GM12878 (cell line): Measurements from ENCODE around the gene ADAMTS18. TPM values are rescaled to one million over a fixed set of nuclear protein-coding genes. Genes with fewer than 3 reads are reported as not detected.

Source experiments
- ATAC-seq: fragments of 200-7000 bp; cut with Tn5 transposase; 3 replicates; pipeline ENCODE4 v1.9.1; 2020; ENCODE audit warnings: mild to moderate bottlenecking, moderate library complexity
- BruUV-seq: library from RNA; stranded (reverse); fragments of 400-500 nt; replicated peaks from 2 replicates; lab custom pipeline; 2021; lab: Mats Ljungman, UMichigan
- CTCF ChIA-PET: fragments of 300-600 bp; sonication (Branson Sonifier 250); formaldehyde crosslinking; extraction: SDS; loops from one replicate; lab custom pipeline; 2021; ENCODE audit warnings: inconsistent platforms; lab: Yijun Ruan, JAX
- POLR2A ChIA-PET: fragments of 350-600 bp; formaldehyde crosslinking; extraction: SDS; loops from one replicate; lab custom pipeline; 2021; ENCODE audit warnings: inconsistent platforms; lab: Charles Lee
- RAD21 ChIA-PET: fragments of 300-600 bp; sonication (Branson Sonifier 250); formaldehyde crosslinking; loops from one replicate; lab custom pipeline; 2023; ENCODE audit warnings: antibody characterized with exemption; ENCODE audit not compliant: unreplicated experiment; lab: Charles Lee
- SMC1A ChIA-PET: fragments of 300-600 bp; sonication (Branson Sonifier 250); formaldehyde crosslinking; loops from one replicate; lab custom pipeline; 2023; ENCODE audit not compliant: unreplicated experiment, uncharacterized antibody; lab: Charles Lee
- DNase-seq: peaks from one replicate; pipeline ENCODE4 v3.0.0-alpha.2; 2011; ENCODE audit warnings: low read depth, low spot score
- FAIRE-seq: peaks from 3 replicates; lab custom pipeline; 2011; peaks lifted over from hg19 to GRCh38; lab: Jason Lieb, UNC
- H2AFZ ChIP-seq: 2 replicates; pipeline ENCODE4 v1.6.0; 2011; ENCODE audit warnings: low read depth, low read length, control low read depth; ENCODE audit not compliant: control insufficient read depth
- H3K27ac ChIP-seq: 2 replicates; pipeline ENCODE4 v1.5.1; 2011; ENCODE audit warnings: control low read depth; ENCODE audit not compliant: control insufficient read depth, insufficient read depth
- H3K27me3 ChIP-seq, 2 experiments: replicated peaks in 1 of 2; 2 replicates each; pipeline versions ENCODE4 v1.6.0 to v1.6.1; 2011; ENCODE audit warnings: low read length in 1 of 2; ENCODE audit not compliant: control insufficient read depth in 2 of 2, insufficient read depth in 2 of 2
- H3K36me3 ChIP-seq, 2 experiments: 2 replicates each; pipeline ENCODE4 v1.5.1; 2011; ENCODE audit warnings: low read length in 1 of 2; ENCODE audit not compliant: control insufficient read depth in 2 of 2, insufficient read depth in 2 of 2
- H3K4me1 ChIP-seq: 2 replicates; pipeline ENCODE4 v1.6.1; 2011; ENCODE audit warnings: mild to moderate bottlenecking, low read length, moderate library complexity, mixed read lengths; ENCODE audit not compliant: control insufficient read depth, insufficient read depth
- H3K4me2 ChIP-seq: 2 replicates; pipeline ENCODE4 v1.6.0; 2011; ENCODE audit warnings: control low read depth; ENCODE audit not compliant: control insufficient read depth, insufficient read depth
- H3K4me3 ChIP-seq: fragments of 200-600 bp; sonication (generic); 2 replicates; pipeline ENCODE4 v1.5.1; 2016
- H3K79me2 ChIP-seq: 2 replicates; pipeline ENCODE4 v1.6.0; 2011; ENCODE audit warnings: low read length; ENCODE audit not compliant: control insufficient read depth, insufficient read depth
- H3K9ac ChIP-seq: 2 replicates; pipeline ENCODE4 v1.8.0; 2011; ENCODE audit warnings: low read length, control low read depth, mixed read lengths; ENCODE audit not compliant: control insufficient read depth, insufficient read depth
- H3K9me3 ChIP-seq: replicated peaks from 3 replicates; pipeline ENCODE4 v1.5.1; 2011; ENCODE audit warnings: mild to moderate bottlenecking, low read length; ENCODE audit not compliant: control insufficient read depth, insufficient read depth
- H4K20me1 ChIP-seq: 2 replicates; pipeline ENCODE4 v1.6.0; 2011; ENCODE audit not compliant: control insufficient read depth, insufficient read depth
- ASH2L ChIP-seq: fragments of 300-600, 200-600 bp; sonication (generic); IDR thresholded peaks from 2 replicates; pipeline ENCODE4 v1.6.1; 2017; ENCODE audit warnings: low read depth, mild to moderate bottlenecking, borderline replicate concordance
- BMI1 ChIP-seq: fragments of 450-650 bp; IDR thresholded peaks from 2 replicates; pipeline ENCODE4 v1.6.1; 2016; ENCODE audit warnings: mild to moderate bottlenecking, moderate library complexity, borderline replicate concordance
- E2F4 ChIP-seq: IDR thresholded peaks from 2 replicates; pipeline ENCODE4 v1.6.1; 2012; ENCODE audit warnings: low read depth, low read length, improper control_type of control experiment
- NFYA ChIP-seq: IDR thresholded peaks from 2 replicates; pipeline ENCODE4 v1.6.1; 2011; ENCODE audit warnings: low read depth, mild to moderate bottlenecking, low read length, improper control_type of control experiment, borderline replicate concordance
- REST ChIP-seq: IDR thresholded peaks from 2 replicates; pipeline ENCODE4 v1.6.1; 2012; ENCODE audit warnings: mild to moderate bottlenecking, low read depth, low read length
- SMARCA5 ChIP-seq: fragments of 450-650 bp; IDR thresholded peaks from 2 replicates; pipeline ENCODE4 v1.6.1; 2017; ENCODE audit warnings: mild to moderate bottlenecking
- TAF1 ChIP-seq: IDR thresholded peaks from 2 replicates; pipeline ENCODE4 v1.6.1; 2011; ENCODE audit warnings: mild to moderate bottlenecking, low read depth, low read length, borderline replicate concordance
- TCF12 ChIP-seq: IDR thresholded peaks from 2 replicates; pipeline ENCODE4 v1.6.1; 2011; ENCODE audit warnings: low read depth, mild to moderate bottlenecking, low read length
- WGBS: methylation state at CpG from one replicate; pipeline ENCODE4 v1.1.6; 2016; ENCODE audit warnings: low lambda C conversion rate; ENCODE audit not compliant: insufficient replicate concordance, insufficient coverage; ENCODE audit errors: missing lambda C conversion rate; 5-methylcytosine and 5-hydroxymethylcytosine counted together
- in situ Hi-C: fragments of 300-500 bp; cut with MboI; formaldehyde crosslinking; loops from 9 replicates; pipeline ENCODE4 v1.14.3; 2018; ENCODE audit warnings: mixed read lengths
- intact Hi-C: fragments of 100-400 bp; cut with micrococcal nuclease; formaldehyde crosslinking; loops from one replicate; pipeline ENCODE4 v1.14.2; 2022; ENCODE audit not compliant: unreplicated experiment
- polyA plus RNA-seq, 11 experiments: library from polyadenylated mRNA; depleted of rRNA in 4 of 11; unstranded in 6 of 11; stranded (reverse) in 5 of 11; fragments of >200 nt; fragmentation: Nextera tagmentation in 4 of 11; fragmentation: Illumina TruSeq in 1 of 11; extraction: Ambion mirVana in 4 of 11; extraction: Trizol in 1 of 11; gene quantifications; 1 replicate in 1 of 11; 2 replicates in 10 of 11; pipeline versions ENCODE4 v1.2.1 to v1.2.3, GENCODE V29; 2011 to 2016; ENCODE audit warnings: inconsistent platforms in 2 of 11, missing spikeins in 2 of 11, low read depth in 1 of 11
- total RNA-seq, 4 experiments: library from RNA; depleted of rRNA in 3 of 4; stranded (reverse); fragments of >200 nt in 3 of 4; fragmentation: Illumina TruSeq in 1 of 4; extraction: Trizol in 1 of 4; gene quantifications; 2 replicates each; pipeline versions ENCODE4 v1.2.1 to v1.2.3, GENCODE V29; 2013 to 2021
- TF ChIP-seq, protein P1 (sequence below): IDR thresholded peaks from 2 replicates; pipeline ENCODE4 v1.6.1; 2012; ENCODE audit warnings: low read depth, low read length, improper control_type of control experiment
- TF ChIP-seq, protein P2 (sequence below): fragments of 450-650 bp; formaldehyde crosslinking; IDR thresholded peaks from 2 replicates; pipeline ENCODE4 v1.4.0; 2020; ENCODE audit warnings: mild to moderate bottlenecking, moderate library complexity
- TF ChIP-seq, protein P3 (sequence below): fragments of 450-650 bp; IDR thresholded peaks from 2 replicates; pipeline ENCODE4 v1.6.1; 2017; ENCODE audit warnings: borderline replicate concordance

The ADAMTS18 gene
- total and polyA plus RNA-seq, 10 of the 15 experiments (the other 5 are each of a cell fraction or from before 2014, with no cell fraction given) = not detected

- no peak for TF ChIP-seq REST
- no peak for TF ChIP-seq BMI1
- TF ChIP-seq TAF1 = no peak
- TF ChIP-seq TCF12 = no peak
- TF ChIP-seq, protein P1, sequence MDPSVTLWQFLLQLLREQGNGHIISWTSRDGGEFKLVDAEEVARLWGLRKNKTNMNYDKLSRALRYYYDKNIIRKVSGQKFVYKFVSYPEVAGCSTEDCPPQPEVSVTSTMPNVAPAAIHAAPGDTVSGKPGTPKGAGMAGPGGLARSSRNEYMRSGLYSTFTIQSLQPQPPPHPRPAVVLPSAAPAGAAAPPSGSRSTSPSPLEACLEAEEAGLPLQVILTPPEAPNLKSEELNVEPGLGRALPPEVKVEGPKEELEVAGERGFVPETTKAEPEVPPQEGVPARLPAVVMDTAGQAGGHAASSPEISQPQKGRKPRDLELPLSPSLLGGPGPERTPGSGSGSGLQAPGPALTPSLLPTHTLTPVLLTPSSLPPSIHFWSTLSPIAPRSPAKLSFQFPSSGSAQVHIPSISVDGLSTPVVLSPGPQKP = no peak
- TF ChIP-seq ASH2L = no peak
- TF ChIP-seq, all 136 proteins: peak for 0
Measured at GRCh38 chr16:77375396-77375795, 59.4 kb downstream of the ADAMTS18 start (continued).

DNA sequence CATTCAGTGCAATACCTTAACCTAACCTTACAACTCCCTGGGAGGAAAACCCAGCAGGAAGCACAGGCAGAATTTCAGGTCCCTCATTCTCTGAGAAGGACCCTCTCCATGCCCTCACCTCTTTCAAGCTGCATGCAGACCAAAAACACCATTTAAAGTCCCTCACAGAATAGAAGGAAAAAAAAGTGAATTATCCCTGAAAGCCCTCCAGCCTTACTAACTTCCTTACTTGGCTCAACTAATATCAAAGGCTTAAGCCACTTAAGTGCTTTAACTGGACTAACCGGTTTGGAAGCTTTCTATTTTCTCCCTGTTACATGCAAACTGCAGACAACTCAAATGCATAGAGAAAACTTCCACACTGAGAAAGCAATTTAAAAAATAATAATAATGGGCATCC, 60.5 kb downstream of the ADAMTS18 start:
- no TSS peak for BruUV-seq
- Histone ChIP-seq H3K9me3 (no peaks in the 10 kb centered on the region), H3K27me3 (no peaks in the 10 kb centered on the region; a peak in 1 of 4 replicates)
- TF ChIP-seq, protein P2, sequence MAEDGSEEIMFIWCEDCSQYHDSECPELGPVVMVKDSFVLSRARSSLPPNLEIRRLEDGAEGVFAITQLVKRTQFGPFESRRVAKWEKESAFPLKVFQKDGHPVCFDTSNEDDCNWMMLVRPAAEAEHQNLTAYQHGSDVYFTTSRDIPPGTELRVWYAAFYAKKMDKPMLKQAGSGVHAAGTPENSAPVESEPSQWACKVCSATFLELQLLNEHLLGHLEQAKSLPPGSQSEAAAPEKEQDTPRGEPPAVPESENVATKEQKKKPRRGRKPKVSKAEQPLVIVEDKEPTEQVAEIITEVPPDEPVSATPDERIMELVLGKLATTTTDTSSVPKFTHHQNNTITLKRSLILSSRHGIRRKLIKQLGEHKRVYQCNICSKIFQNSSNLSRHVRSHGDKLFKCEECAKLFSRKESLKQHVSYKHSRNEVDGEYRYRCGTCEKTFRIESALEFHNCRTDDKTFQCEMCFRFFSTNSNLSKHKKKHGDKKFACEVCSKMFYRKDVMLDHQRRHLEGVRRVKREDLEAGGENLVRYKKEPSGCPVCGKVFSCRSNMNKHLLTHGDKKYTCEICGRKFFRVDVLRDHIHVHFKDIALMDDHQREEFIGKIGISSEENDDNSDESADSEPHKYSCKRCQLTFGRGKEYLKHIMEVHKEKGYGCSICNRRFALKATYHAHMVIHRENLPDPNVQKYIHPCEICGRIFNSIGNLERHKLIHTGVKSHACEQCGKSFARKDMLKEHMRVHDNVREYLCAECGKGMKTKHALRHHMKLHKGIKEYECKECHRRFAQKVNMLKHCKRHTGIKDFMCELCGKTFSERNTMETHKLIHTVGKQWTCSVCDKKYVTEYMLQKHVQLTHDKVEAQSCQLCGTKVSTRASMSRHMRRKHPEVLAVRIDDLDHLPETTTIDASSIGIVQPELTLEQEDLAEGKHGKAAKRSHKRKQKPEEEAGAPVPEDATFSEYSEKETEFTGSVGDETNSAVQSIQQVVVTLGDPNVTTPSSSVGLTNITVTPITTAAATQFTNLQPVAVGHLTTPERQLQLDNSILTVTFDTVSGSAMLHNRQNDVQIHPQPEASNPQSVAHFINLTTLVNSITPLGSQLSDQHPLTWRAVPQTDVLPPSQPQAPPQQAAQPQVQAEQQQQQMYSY (CRISPR knock-in tag) = no peak
- TF ChIP-seq E2F4 (no peak), NFYA (no peak), SMARCA5 (no peak)
- TF ChIP-seq, protein P3, sequence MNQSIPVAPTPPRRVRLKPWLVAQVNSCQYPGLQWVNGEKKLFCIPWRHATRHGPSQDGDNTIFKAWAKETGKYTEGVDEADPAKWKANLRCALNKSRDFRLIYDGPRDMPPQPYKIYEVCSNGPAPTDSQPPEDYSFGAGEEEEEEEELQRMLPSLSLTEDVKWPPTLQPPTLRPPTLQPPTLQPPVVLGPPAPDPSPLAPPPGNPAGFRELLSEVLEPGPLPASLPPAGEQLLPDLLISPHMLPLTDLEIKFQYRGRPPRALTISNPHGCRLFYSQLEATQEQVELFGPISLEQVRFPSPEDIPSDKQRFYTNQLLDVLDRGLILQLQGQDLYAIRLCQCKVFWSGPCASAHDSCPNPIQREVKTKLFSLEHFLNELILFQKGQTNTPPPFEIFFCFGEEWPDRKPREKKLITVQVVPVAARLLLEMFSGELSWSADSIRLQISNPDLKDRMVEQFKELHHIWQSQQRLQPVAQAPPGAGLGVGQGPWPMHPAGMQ = no peak
- TF ChIP-seq, all 136 proteins: peak for 0
- H2AFZ ChIP-seq = no peak overlapping the region
- H3K4me1 ChIP-seq = no peaks in the 10 kb centered on the region
- no peak overlapping the region for H3K4me3 ChIP-seq
- ATAC-seq (no peak), FAIRE-seq (no peak), DNase-seq (no peak)
- H3K27ac ChIP-seq = no peak overlapping the region
- POLR2A ChIA-PET = no interaction called here
- intact Hi-C loops = no loop called here
- H3K79me2 ChIP-seq = no peaks in the 10 kb centered on the region
- 60% methylated on average over 1 of the region's 1 CpG for WGBS
- no peaks in the 10 kb centered on the region for H3K36me3 ChIP-seq
- SMC1A ChIA-PET = no interaction called here
- H3K4me2 ChIP-seq = no peak overlapping the region
- in situ Hi-C loops = no loop called here
- H3K9ac ChIP-seq = no peak overlapping the region
- RAD21 ChIA-PET = no interaction called here
- CTCF ChIA-PET = interaction anchor here (1.3 kb wide), 1 partner anchor 140 kb away, joined by 3 read pairs; no protein-coding TSS in a partner anchor
- no peaks in the 10 kb centered on the region for H4K20me1 ChIP-seq
